PC-9 (cell line): ENCODE measurements around the gene PKP3. TPM values are rescaled to one million over a fixed set of nuclear protein-coding genes. Genes with fewer than 3 reads are reported as not detected.

Experiments
- BruUV-seq: library from RNA; stranded (reverse); fragments of 400-500 nt; replicated peaks from 2 replicates; lab custom pipeline; 2021; lab: Mats Ljungman, UMichigan
- CTCF ChIA-PET: fragments of 300-600 bp; sonication (Branson Sonifier 250); formaldehyde crosslinking; loops from one replicate; lab custom pipeline; 2022; ENCODE audit warnings: antibody characterized with exemption; lab: Charles Lee
- POLR2A ChIA-PET: fragments of 300-600 bp; sonication (Branson Sonifier 250); formaldehyde crosslinking; loops from one replicate; lab custom pipeline; 2022; ENCODE audit warnings: antibody characterized with exemption; ENCODE audit not compliant: unreplicated experiment; lab: Charles Lee
- DNase-seq, 2 experiments: peaks; one replicate each; pipeline versions ENCODE4 v3.0.0 to v3.0.0-alpha.2; 2015 to 2022; ENCODE audit warnings: mixed read lengths in 1 of 2
- H2AFZ ChIP-seq: fragments of 200-600 bp; sonication (generic); 2 replicates; pipeline ENCODE4 v1.8.1; 2017; ENCODE audit warnings: antibody characterized with exemption
- H3F3A ChIP-seq: fragments of 200-600 bp; sonication (generic); 2 replicates; pipeline ENCODE4 v1.8.1; 2017; ENCODE audit warnings: antibody characterized with exemption, mild to moderate bottlenecking, low read depth; ENCODE audit not compliant: insufficient read depth
- H3K27ac ChIP-seq: fragments of 200-600 bp; sonication (generic); 2 replicates; pipeline ENCODE4 v1.6.1; 2016; ENCODE audit warnings: mixed run types
- H3K27me3 ChIP-seq: fragments of 200-600 bp; sonication (generic); 2 replicates; pipeline ENCODE4 v1.6.1; 2016; ENCODE audit warnings: low read depth, mixed run types; ENCODE audit not compliant: insufficient read depth
- H3K36me3 ChIP-seq: fragments of 200-600 bp; sonication (generic); 2 replicates; pipeline ENCODE4 v1.6.1; 2016; ENCODE audit warnings: low read depth, mixed run types
- H3K4me1 ChIP-seq: fragments of 200-600 bp; sonication (generic); replicated peaks from 2 replicates; pipeline ENCODE4 v1.6.1; 2016; ENCODE audit warnings: mixed run types; ENCODE audit not compliant: insufficient read depth
- H3K4me2 ChIP-seq: fragments of 200-600 bp; sonication (generic); 2 replicates; pipeline ENCODE4 v1.6.1; 2017; ENCODE audit warnings: mixed run types
- H3K4me3 ChIP-seq: fragments of 200-600 bp; sonication (generic); 2 replicates; pipeline ENCODE4 v1.6.1; 2016; ENCODE audit warnings: mixed run types
- H3K79me2 ChIP-seq: fragments of 200-600 bp; sonication (generic); 2 replicates; pipeline ENCODE4 v1.6.1; 2017; ENCODE audit warnings: low read depth, mixed run types
- H3K9me2 ChIP-seq: fragments of 200-600 bp; sonication (generic); 2 replicates; pipeline ENCODE4 v1.8.1; 2017; ENCODE audit warnings: mild to moderate bottlenecking; ENCODE audit not compliant: insufficient read depth
- H3K9me3 ChIP-seq: fragments of 200-600 bp; sonication (generic); 2 replicates; pipeline ENCODE4 v1.8.1; 2016; ENCODE audit warnings: low read depth; ENCODE audit not compliant: insufficient read depth
- H4K20me1 ChIP-seq: fragments of 200-600 bp; sonication (generic); 2 replicates; pipeline ENCODE4 v1.8.1; 2017; ENCODE audit not compliant: insufficient read depth
- EZH2 ChIP-seq: fragments of 200-600 bp; sonication (generic); IDR thresholded peaks from 2 replicates; pipeline ENCODE4 v1.8.0; 2017; ENCODE audit warnings: antibody characterized with exemption, low read depth
- intact Hi-C: fragments of 100-400 bp; cut with micrococcal nuclease; formaldehyde crosslinking; loops from one replicate; pipeline ENCODE4 v1.10.0; 2022; ENCODE audit not compliant: unreplicated experiment
- total RNA-seq: library from RNA; stranded (reverse); gene quantifications from 2 replicates; pipeline ENCODE4 v1.2.3, GENCODE V29; 2021
- TF ChIP-seq, protein P1 (sequence below): fragments of 200-600 bp; sonication (generic); conservative IDR thresholded peaks from 2 replicates; pipeline ENCODE4 v1.6.1; 2017; ENCODE audit warnings: mixed run types, antibody characterized with exemption, mild to moderate bottlenecking, moderate library complexity

Gene PKP3
- total RNA-seq, 1 experiment from 2014 or later: 83.7 TPM

DNA sequence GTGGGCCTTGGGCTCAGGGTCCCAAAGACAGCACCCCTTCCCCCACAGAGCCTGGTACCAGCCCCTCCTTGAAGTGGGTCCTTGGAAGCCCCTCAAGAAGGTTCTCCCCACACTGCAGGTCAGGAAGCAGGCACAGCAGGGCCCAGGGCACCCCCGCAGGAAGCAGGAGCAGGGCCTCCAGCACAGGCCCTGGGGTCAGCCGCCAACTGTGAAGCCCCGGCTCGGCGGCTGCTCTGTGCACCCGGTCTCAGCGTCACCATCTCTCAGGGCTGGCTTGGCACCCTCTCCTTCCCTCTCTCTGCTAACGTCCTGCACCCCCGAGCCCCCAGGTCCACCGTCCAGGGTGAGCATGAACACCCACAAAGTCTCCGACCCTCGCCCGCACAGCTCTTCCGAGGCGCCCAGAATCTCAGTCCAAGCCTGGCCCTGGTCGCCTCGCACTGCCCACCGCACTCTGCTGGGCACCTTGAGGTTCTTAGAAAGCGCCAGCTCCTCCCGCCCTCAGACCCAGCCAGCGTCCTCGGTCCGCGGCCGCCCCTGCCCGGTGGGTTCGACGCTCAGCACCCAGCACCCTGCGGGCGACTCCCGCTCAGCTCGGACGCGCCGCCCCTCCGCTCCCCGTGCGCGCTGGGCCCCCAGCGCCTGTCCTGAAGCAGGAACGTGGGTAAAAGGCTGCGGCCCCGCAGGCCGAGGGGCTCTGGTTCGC lies 22.2 kb downstream of the PKP3 start:
- intact Hi-C loops: no loop called here
- Histone ChIP-seq H3K4me2 (peak overlapping the region; percentile 76), H3F3A (no peaks in the 10 kb centered on the region), H3K4me1 (peaks cover 5% of the 10 kb centered on the region), H3K9me3 (no peaks in the 10 kb centered on the region), H4K20me1 (no peaks in the 10 kb centered on the region; the same call in 1 of the 2 replicates), H3K9me2 (no peaks in the 10 kb centered on the region), H3K79me2 (0 out of 2 replicates have a peak, but pooled peaks cover 4% of the 10 kb centered on the region), H3K27ac (no peak overlapping the region), H3K36me3 (no peaks in the 10 kb centered on the region), H3K4me3 (peak overlapping the region; percentile 81), H2AFZ (no peak overlapping the region), H3K27me3 (no peaks in the 10 kb centered on the region)
- POLR2A ChIA-PET: no interaction called here
- BruUV-seq: no TSS peak
- TF ChIP-seq, protein P1, sequence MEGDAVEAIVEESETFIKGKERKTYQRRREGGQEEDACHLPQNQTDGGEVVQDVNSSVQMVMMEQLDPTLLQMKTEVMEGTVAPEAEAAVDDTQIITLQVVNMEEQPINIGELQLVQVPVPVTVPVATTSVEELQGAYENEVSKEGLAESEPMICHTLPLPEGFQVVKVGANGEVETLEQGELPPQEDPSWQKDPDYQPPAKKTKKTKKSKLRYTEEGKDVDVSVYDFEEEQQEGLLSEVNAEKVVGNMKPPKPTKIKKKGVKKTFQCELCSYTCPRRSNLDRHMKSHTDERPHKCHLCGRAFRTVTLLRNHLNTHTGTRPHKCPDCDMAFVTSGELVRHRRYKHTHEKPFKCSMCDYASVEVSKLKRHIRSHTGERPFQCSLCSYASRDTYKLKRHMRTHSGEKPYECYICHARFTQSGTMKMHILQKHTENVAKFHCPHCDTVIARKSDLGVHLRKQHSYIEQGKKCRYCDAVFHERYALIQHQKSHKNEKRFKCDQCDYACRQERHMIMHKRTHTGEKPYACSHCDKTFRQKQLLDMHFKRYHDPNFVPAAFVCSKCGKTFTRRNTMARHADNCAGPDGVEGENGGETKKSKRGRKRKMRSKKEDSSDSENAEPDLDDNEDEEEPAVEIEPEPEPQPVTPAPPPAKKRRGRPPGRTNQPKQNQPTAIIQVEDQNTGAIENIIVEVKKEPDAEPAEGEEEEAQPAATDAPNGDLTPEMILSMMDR: no peak
- no peak for TF ChIP-seq EZH2
- CTCF ChIA-PET: interaction anchor here (0.7 kb wide), 1 partner anchor 32 kb away, joined by 4 read pairs; no protein-coding TSS in a partner anchor
- DNase-seq: no peak

DNA sequence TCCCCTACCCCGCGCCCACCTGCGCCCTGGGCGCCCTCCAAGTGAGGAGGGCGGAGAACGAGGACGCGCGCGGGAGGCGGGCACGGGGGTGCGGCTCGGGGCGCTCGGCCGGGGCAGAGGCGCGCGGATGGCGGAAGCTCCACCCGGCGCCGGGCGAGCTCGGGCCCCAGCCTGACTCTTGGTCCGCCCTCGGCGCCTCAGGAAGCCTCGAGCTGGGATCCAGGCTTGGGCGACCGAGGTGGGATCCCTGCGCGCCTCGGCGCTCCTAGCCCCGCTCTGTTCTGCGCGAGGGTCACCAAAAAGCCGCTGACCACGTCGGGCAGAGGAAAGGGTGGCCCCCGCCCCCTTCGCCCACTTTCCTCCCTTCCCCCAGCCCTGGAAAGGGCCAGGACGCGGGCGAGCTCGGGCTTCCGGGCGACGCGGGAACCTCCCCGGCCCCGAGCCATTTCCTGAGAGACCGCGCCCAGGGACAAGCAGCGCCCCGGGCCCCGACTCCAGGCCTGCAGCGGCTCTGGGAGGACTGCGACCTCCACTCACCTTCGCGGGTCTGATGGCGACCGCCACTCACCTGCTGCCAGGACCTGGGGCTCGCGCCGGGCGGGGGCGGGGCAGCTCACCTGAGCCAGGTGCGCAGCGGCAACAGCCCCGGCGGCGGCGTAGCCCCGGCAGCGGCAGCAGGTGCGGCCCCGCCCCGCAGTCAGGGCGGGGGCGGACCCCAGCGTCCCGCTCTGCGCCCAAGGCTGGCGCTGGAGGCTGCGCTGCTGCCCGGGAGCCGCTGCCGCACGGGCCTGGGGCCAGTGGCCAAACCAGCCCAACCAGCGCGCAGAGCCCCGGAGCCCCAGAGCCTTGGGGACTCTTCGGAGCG lies 23.0 kb downstream of the PKP3 start:
- H2AFZ ChIP-seq: peak overlapping the region; percentile 77
- H3K4me2 ChIP-seq: peak overlapping the region; percentile 76
- H3K36me3 ChIP-seq: no peaks in the 10 kb centered on the region
- ChIA-PET CTCF (interaction anchor here (0.7 kb wide), 1 partner anchor 31 kb away, joined by 4 read pairs; no protein-coding TSS in a partner anchor), POLR2A (no interaction called here)
- DNase-seq: peak; percentile 37 to 79
- TF ChIP-seq, protein P1: no peak
- TF ChIP-seq EZH2: no peak
- H3K4me3 ChIP-seq: peak overlapping the region; percentile 81
- H3K9me3 ChIP-seq: no peaks in the 10 kb centered on the region
- no peaks in the 10 kb centered on the region for H3K27me3 ChIP-seq
- peaks cover 5% of the 10 kb centered on the region for H3K4me1 ChIP-seq
- H3K79me2 ChIP-seq: 0 out of 2 replicates have a peak, but pooled peaks cover 4% of the 10 kb centered on the region
- intact Hi-C loops: no loop called here
- no peak overlapping the region for H3K27ac ChIP-seq
- no peaks in the 10 kb centered on the region for H3F3A ChIP-seq
- no peaks in the 10 kb centered on the region; the same call in 1 of the 2 replicates for H4K20me1 ChIP-seq
- no peaks in the 10 kb centered on the region for H3K9me2 ChIP-seq
- TSS peak; percentile 55 for BruUV-seq

DNA sequence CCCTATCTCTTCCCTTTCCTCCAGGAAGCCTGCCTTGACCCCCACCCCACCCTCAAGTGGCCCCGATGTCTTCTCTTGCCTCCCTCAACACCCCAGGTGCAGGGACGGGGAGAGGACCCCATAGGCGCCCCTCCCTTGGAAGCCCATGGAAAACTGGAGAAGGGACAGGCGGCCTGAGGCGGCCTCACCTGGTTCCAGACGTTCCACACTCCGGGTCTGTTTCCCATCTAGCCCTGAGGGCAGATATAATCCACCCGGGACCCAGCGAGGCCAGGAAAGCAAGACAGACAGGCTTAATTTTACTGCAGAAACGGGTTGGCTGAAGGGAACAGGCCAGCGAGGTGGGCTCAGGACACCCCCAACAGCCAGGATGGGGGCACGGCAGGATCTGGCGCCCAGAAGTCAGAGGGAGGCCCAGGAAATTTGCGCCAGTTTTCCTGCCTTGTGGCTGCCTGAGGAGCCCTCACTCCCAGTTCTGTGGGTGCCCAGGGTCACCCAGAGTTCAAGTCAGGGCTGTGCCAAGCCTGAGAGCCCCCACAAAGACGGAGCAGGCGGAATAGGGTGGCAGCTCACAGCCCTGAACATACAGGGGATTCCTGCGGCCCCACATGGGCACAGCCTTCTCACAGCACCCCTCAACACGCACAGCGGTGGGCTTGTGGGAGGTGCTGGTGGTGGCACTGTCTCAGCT lies 23.8 kb downstream of the PKP3 start:
- Histone ChIP-seq H3F3A (no peaks in the 10 kb centered on the region), H3K4me2 (peak overlapping the region; percentile 76), H3K9me3 (no peaks in the 10 kb centered on the region), H3K27ac (no peak overlapping the region), H2AFZ (no peak overlapping the region), H4K20me1 (no peaks in the 10 kb centered on the region; the same call in 1 of the 2 replicates), H3K27me3 (no peaks in the 10 kb centered on the region), H3K9me2 (no peaks in the 10 kb centered on the region), H3K4me1 (peaks cover 5% of the 10 kb centered on the region), H3K79me2 (0 out of 2 replicates have a peak, but pooled peaks cover 4% of the 10 kb centered on the region), H3K36me3 (no peaks in the 10 kb centered on the region), H3K4me3 (peak overlapping the region; percentile 81; the same call in 1 of the 2 replicates)
- BruUV-seq: TSS peak; percentile 53
- no peak for TF ChIP-seq EZH2
- TF ChIP-seq, protein P1: no peak
- ChIA-PET CTCF (no interaction called here), POLR2A (no interaction called here)
- intact Hi-C loops: no loop called here
- no peak for DNase-seq
